HEK293 (cell line): ENCODE results near the gene RXFP1.

Experiments
- CTCF ChIA-PET: fragments of 350-600 bp; formaldehyde crosslinking; extraction: SDS; loops from one replicate; lab custom pipeline; 2021; ENCODE audit warnings: antibody characterized with exemption; lab: Yijun Ruan, JAX
- POLR2A ChIA-PET: fragments of 300-600 bp; formaldehyde crosslinking; extraction: SDS; loops from one replicate; lab custom pipeline; 2020; ENCODE audit warnings: antibody characterized with exemption, inconsistent platforms; lab: Yijun Ruan, JAX
- H3K27ac ChIP-seq: fragments of 200-500 bp; sonication (Bioruptor generic); 2 replicates; pipeline ENCODE4 v1.5.1; 2014; ENCODE audit warnings: low read depth, low read length, control low read depth, inconsistent platforms; ENCODE audit errors: extremely low read depth
- H3K36me3 ChIP-seq, 2 experiments: fragments of 200-500 bp in 1 of 2; sonication (Bioruptor generic) in 1 of 2; 1 replicate in 1 of 2; 2 replicates in 1 of 2; pipeline ENCODE4 v1.5.1; 2014 to 2017; ENCODE audit warnings: inconsistent platforms in 2 of 2, low read length in 2 of 2; ENCODE audit not compliant: control insufficient read depth in 2 of 2, insufficient read depth in 1 of 2
- H3K4me1 ChIP-seq: fragments of 200-500 bp; sonication (Bioruptor generic); 2 replicates; pipeline ENCODE4 v1.5.1; 2014; ENCODE audit warnings: mild to moderate bottlenecking, low read length, inconsistent platforms; ENCODE audit not compliant: control insufficient read depth, insufficient read depth
- H3K4me3 ChIP-seq: 2 replicates; pipeline ENCODE4 v1.5.1; 2011; ENCODE audit warnings: low read depth, mild to moderate bottlenecking, control low read depth, low read length, moderate library complexity
- H3K9me3 ChIP-seq: fragments of 200-500 bp; sonication (Bioruptor generic); 2 replicates; pipeline ENCODE4 v1.5.1; 2014; ENCODE audit warnings: low read depth, low read length, inconsistent platforms; ENCODE audit not compliant: control insufficient read depth, insufficient read depth
- AEBP2 ChIP-seq: fragments of 450-650 bp; formaldehyde crosslinking; IDR thresholded peaks from 2 replicates; pipeline ENCODE4 v1.5.1; 2016; ENCODE audit warnings: missing biosample characterization, missing genetic modification characterization, borderline replicate concordance
- INSM2 ChIP-seq: fragments of 450-650 bp; formaldehyde crosslinking; IDR thresholded peaks from 2 replicates; pipeline ENCODE4 v1.5.1; 2016; ENCODE audit warnings: missing biosample characterization, missing genetic modification characterization
- KLF1 ChIP-seq: fragments of 450-650 bp; formaldehyde crosslinking; IDR thresholded peaks from 2 replicates; pipeline ENCODE4 v1.5.1; 2016; ENCODE audit warnings: missing biosample characterization, missing genetic modification characterization
- PRDM1 ChIP-seq: fragments of 450-650 bp; formaldehyde crosslinking; IDR thresholded peaks from 2 replicates; pipeline ENCODE4; 2016; ENCODE audit warnings: missing biosample characterization, missing genetic modification characterization
- PRDM10 ChIP-seq: fragments of 450-650 bp; formaldehyde crosslinking; IDR thresholded peaks from 2 replicates; pipeline ENCODE4 v1.5.1; 2016; ENCODE audit warnings: missing biosample characterization, missing genetic modification characterization
- RBAK ChIP-seq: fragments of 450-650 bp; formaldehyde crosslinking; IDR thresholded peaks from 2 replicates; pipeline ENCODE4 v1.5.1; 2016; ENCODE audit warnings: missing biosample characterization, missing genetic modification characterization
- ZNF266 ChIP-seq: fragments of 450-650 bp; formaldehyde crosslinking; IDR thresholded peaks from 2 replicates; pipeline ENCODE4 v1.5.1; 2016; ENCODE audit warnings: missing biosample characterization, missing genetic modification characterization, low read depth
- ZNF280D ChIP-seq: fragments of 450-650 bp; formaldehyde crosslinking; IDR thresholded peaks from 2 replicates; pipeline ENCODE4 v1.5.1; 2016; ENCODE audit warnings: missing biosample characterization, missing genetic modification characterization
- ZNF423 ChIP-seq: fragments of 450-650 bp; formaldehyde crosslinking; IDR thresholded peaks from 2 replicates; pipeline ENCODE4 v1.5.1; 2016; ENCODE audit warnings: missing biosample characterization, missing genetic modification characterization
- ZNF473 ChIP-seq: fragments of 450-650 bp; formaldehyde crosslinking; IDR thresholded peaks from 2 replicates; pipeline ENCODE4 v1.5.1; 2017; ENCODE audit warnings: missing biosample characterization, missing genetic modification characterization
- ZNF777 ChIP-seq: fragments of 450-650 bp; formaldehyde crosslinking; IDR thresholded peaks from 2 replicates; pipeline ENCODE4 v1.5.1; 2017; ENCODE audit warnings: missing biosample characterization, missing genetic modification characterization, borderline replicate concordance

The RXFP1 gene

GRCh38 chr4:158572608-158573007, 50.9 kb downstream of the RXFP1 start (continued):
- no peak for TF ChIP-seq ZNF266 (tag by site-specific recombination)
- TF ChIP-seq, all 188 proteins: peak for 0

GRCh38 chr4:158578476-158578875, 56.8 kb downstream of the RXFP1 start:
- no peak overlapping the region for H3K27ac ChIP-seq
- H3K36me3 ChIP-seq, result no peaks in the 10 kb centered on the region
- TF ChIP-seq KLF1 (tag by site-specific recombination), result no peak
- no peak for TF ChIP-seq AEBP2
- TF ChIP-seq RBAK (tag by site-specific recombination), result no peak
- TF ChIP-seq PRDM1 (tag by site-specific recombination), result no peak
- TF ChIP-seq INSM2 (tag by site-specific recombination), result no peak
- no peaks in the 10 kb centered on the region for H3K4me1 ChIP-seq
- H3K9me3 ChIP-seq, result no peaks in the 10 kb centered on the region
- H3K4me3 ChIP-seq, result no peak overlapping the region
- POLR2A ChIA-PET, result no interaction called here
- CTCF ChIA-PET, result interaction anchor here (0.7 kb wide), 1 partner anchor 46 kb away, joined by 4 read pairs; no protein-coding TSS in a partner anchor

GRCh38 chr4:158580064-158580463, 58.4 kb downstream of the RXFP1 start:
- Histone ChIP-seq H3K9me3 (no peaks in the 10 kb centered on the region), H3K4me3 (no peak overlapping the region), H3K36me3 (no peaks in the 10 kb centered on the region), H3K4me1 (no peaks in the 10 kb centered on the region), H3K27ac (no peak overlapping the region)
- TF ChIP-seq ZNF423 (tag by site-specific recombination) (no peak), ZNF473 (no peak), ZNF280D (no peak)
- POLR2A ChIA-PET, result no interaction called here
- CTCF ChIA-PET, result no interaction called here

- CTCF ChIA-PET, result interaction anchor here (0.7 kb wide), 1 partner anchor 277 kb away, joined by 4 read pairs; no protein-coding TSS in a partner anchor
Observed at GRCh38 chr4:158581161-158581560, 59.5 kb downstream of the RXFP1 start.

More at GRCh38 chr4:158581161-158581560, 59.5 kb downstream of the RXFP1 start:
- no peaks in the 10 kb centered on the region for H3K36me3 ChIP-seq
- TF ChIP-seq PRDM10 (tag by site-specific recombination) (no peak), ZNF473 (no peak), ZNF777 (no peak)
- TF ChIP-seq, all 188 proteins: peak for 0
- no peaks in the 10 kb centered on the region for H3K9me3 ChIP-seq
- POLR2A ChIA-PET, result no interaction called here
- H3K4me3 ChIP-seq, result no peak overlapping the region
- no peaks in the 10 kb centered on the region for H3K4me1 ChIP-seq
- H3K27ac ChIP-seq, result no peak overlapping the region
